HG02642 (cell line): ENCODE results near the gene WBP1L.
"Not testable (repeated sequence)": the region's sequence is repeated elsewhere in the genome, so short reads cannot be mapped to it uniquely, and the experiment has no call there.

Experiments used
- ATAC-seq: cut with Tn5 transposase; IDR thresholded peaks from one replicate; pipeline ENCODE4 v1.9.1; 2021; ENCODE audit warnings: mild to moderate bottlenecking; ENCODE audit not compliant: unreplicated experiment, poor library complexity

The WBP1L gene

GRCh38 chr10:102753718-102754117, 10.0 kb downstream of the WBP1L start:
- no peak for ATAC-seq

DNA sequence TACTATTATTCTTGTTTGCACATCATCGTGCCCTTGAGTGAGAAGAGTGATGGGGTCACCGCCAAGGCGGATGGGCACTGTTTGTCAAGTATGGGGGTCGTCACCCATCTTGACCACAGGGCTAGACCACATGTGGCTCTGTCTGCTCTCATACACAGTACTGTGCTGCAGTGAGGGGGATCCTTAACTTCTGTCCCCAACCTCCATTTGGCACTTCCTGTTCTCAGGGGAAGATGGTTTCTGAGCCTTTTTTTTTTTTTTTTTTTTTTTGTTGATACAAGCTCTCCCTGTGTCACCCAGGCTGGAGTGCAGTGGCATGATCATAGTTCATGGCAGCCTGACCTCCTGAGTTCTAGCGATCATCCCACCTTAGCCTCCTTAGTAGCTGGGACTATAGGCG, 13.6 kb downstream of the WBP1L start:
- ATAC-seq: no peak

- ATAC-seq: no peak
Measured at GRCh38 chr10:102758240-102758932, 14.6 kb downstream of the WBP1L start.

GRCh38 chr10:102758933-102759262, 15.2 kb downstream of the WBP1L start:
- ATAC-seq: not testable (repeated sequence)

DNA sequence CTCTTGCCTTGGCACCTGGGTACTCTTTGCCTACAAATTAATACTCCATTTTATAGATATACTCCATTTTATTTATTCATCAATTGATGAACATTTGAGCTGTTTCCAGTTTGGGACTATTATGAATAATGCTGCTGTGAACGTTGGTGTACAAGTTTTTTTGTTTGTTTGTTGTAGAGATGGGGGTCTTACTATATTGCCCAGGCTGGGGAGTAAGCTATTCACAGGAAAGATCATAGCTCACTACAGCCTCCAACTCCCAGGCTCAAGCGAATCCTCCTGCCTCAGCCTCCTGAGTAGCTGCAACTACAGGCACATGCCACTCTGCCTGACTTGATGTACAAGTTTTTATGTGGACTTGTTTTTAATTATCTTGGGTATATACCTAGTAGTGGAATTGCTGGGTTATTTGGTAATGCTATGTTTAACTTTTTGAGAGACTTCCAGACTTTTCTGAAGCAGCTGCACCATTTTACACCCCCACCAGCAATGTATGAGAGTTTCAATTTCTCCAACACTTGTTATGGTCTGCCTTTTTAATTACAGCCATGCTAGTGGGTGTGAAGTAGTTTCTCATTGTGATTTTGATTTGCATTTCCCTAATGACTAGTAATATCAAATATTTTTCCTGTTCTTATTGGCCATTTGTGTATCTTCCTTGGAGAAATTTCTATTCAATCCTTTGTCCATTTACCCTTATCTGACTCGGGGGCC, 15.9 kb downstream of the WBP1L start:
- no peak for ATAC-seq

- ATAC-seq: no peak
Measured at GRCh38 chr10:102761981-102762380, 18.2 kb downstream of the WBP1L start.

DNA sequence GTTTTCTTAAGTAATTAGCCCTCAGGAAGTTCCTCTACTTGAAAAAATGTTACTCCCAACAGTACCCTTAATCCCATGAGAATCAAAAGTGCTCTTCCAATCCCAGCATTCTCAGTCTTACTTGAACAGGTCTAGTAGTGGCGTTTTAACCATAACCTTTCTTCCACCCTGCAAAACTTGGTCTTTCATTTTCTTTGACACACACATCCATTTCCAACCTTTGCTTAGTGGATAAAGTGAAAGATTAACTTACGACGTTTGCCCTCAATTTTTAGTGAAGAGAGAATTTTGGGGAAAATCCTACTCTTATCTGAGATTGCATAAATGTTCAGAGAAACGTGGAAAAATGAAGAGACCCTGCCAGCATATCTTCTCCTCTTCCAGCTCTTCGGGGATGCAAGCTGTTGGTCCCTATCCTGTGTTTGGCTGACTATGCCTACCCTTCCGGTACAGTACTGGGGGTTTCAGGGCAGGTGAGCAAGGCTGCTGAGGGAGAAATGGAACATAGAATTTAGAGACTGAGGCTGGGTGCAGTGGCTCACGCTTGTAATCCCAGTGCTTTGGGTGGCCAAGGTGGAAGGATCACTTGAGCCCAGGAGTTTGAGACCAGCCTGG, 18.8 kb downstream of the WBP1L start:
- no peak for ATAC-seq

GRCh38 chr10:102763037-102763607, 19.4 kb downstream of the WBP1L start:
- no peak for ATAC-seq

GRCh38 chr10:102764470-102765161, 20.9 kb downstream of the WBP1L start:
- no peak for ATAC-seq

DNA sequence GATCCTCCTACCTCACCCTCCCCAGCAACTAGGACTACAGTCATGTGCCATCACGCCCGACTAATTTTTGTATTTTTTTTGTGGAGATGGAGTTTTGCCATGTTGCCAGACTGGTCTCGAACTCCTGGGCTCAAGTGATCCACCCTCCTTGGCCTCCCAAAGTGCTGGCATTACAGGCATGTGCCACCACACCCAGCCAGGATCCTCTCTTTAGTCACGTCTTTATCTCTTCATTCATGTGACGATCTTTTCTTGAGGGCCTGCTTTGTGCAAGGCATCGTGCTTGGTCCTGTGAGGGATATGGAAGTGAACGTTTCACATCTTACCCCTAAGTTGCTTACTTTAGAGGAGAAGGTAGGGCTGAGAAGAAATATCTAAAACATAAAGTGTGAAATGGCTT, 21.6 kb downstream of the WBP1L start:
- ATAC-seq: no peak

DNA sequence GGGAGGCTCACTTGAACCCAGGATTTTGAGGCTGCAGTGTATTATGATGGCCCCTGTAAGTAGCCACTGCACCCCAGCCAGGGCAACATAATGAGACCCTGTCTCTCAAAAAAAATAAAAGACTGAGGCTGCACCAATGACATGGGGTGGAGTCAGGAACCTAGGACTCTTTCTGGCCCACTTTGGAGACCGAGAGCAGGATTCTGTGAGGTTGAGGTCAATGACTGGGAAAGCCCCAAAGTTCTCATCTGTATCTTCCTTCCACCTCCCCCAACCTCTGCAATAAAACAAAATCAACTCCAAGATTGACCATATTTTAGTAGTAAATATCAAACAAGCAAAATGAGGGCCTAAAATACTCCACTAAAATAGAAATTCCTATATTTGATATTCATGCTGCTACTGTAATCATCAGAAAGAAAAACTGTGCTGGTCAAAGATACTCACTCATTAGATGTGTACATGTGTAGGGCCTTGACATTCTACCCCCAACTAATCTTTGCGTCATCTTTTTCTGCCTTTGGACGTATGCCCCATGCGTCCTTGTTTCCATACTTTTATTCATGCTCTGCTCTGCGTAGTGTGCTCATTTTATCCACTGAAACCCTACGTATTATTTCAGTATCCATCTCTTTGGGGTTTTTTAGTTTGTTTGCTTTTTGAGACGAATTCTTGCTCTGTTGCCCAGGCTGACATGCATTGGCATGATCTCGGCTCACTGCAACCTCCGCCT, 23.8 kb downstream of the WBP1L start:
- no peak for ATAC-seq

DNA sequence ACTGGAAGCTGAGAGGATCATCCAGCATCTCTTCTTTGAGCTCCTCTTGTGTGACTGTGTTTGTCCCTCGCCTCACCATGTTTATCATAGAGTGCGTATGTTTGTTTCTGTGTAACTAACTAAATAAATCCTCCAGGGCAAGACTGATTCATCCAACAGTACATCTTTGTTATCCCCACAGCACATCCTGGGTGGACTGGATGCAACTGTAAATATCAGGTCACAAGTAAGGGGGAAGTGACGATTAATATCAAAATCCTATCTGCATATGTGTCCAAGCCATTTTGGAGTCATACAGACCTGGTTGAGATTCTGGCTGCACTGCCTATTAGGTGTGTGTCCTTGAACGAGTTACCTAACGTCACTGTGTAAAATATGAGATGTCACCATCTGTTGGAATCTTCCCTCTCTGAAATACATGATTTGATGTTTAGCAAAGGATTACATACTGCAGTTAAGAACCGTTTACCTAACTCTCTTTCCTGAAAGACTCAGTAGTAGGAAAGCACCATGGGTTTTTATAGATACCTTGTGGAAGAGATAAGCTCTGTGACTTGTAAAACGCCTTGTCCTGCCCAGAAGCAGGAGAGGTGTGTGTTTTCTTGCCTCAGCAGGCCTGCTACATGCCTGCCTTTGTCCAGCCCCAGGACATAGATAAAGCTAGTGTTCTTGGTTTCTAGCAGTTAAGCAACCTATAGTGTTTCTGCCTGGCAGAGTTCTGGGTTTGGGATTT, 25.8 kb downstream of the WBP1L start:
- no peak for ATAC-seq

DNA sequence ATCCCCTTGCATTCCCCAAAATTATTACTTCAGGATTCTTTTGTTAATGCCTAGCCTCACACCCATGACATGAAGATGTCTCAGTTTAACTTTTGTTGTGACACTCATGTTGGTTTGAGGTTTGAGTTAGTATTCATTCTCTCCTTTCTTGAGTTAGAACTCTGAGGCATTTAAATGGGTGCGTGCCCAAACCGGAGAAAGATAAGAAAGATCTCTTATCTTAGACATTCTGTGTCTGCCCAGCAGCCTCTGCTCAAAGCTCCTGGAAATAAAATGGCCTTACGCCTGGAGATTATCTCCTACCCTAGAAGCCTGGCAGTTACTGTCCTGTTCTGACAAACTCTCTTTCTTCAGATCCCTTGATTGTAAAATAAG, 26.3 kb downstream of the WBP1L start:
- ATAC-seq: no peak

DNA sequence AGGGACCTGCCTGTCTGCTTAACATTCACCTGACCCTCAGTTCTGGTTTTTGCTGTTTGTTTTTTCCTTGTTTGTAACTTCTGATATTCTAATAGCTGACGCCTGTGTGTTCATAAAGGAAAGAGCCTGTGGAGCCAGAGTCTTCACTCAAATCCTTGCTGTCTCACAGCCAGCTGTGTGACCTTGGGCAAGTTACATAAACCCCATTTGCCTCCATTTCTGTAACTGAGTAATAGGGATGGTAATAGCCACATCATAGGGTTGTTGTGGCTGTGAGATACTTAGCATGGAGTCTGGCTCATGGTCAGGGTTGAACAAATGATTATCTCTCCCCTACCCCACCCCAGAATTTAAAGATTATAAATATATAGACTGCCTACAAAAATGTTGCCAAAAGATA, 27.0 kb downstream of the WBP1L start:
- no peak for ATAC-seq

DNA sequence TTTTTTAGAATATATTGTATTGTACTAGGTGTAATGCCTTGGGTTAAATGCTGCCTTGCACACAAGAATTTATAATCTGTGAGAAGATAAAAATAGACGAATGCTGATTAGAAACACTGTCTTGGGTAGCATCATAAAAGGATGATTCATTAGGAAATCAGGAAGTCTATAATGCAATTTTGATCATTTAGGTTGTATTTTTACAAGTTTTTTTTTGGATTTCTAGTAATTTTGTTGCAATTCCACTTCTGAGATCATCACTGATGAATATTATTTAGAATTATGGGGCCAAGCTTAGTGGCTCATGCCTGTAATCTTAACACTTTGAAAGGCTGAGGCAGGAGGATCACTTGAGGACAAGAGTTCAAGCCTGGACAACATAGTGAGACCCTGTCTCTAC, 29.6 kb downstream of the WBP1L start:
- no peak for ATAC-seq

DNA sequence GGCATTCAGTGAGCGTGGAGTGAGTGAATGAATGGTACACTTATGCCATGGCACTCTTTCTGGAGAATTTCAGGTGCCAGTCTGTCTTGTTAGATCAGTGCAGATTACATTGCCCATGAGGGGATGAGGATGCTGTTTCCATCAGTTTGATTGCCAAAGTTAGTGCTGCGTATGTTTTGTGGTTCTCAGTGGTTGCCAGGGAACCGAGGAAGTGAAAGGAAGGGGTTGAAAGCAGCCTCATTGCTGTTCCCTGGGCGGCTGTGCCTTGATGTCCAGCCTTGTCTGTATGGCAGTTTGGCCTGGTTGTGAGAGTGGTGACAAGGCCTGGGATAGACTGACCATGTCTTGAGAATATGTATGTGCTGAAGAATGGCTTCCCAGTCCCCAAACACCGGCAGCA, 30.2 kb downstream of the WBP1L start:
- ATAC-seq: no peak

DNA sequence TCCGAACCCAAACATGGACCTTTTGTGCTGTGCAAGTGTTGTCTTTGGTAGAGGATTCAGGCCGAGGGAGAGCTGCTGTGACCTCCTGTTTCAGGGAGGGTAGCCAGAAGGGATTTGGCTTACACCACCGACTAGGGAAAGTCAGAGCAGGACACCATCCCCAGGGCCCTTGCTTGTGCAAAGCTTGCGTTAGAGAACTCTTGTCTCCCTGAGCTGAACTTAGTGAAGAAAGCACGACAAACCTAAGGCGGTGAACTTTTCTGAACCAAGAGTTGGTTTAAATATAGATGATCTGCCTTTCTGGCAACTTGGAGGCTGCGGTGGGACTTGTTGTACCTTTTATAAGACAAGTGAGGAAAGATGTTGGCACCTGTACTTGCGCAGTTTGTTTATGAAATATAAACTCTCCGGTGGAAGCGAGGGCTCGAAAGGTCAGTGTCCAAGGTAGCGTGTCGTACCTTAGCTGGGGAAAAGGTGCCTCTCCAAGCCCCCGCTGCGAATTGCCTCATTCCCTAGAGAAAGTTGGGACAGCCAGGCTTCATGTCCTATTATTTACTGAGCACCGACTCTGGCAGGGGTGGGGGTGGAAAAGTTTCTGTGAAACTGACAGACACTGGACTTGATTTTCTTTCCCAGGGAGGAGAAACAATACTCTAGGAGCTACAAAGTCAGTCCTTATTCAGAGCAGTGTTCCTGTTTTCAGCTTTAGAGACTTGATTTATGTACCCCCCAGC, 31.6 kb downstream of the WBP1L start:
- no peak for ATAC-seq

GRCh38 chr10:102775935-102776669, 32.4 kb downstream of the WBP1L start:
- no peak for ATAC-seq
